HG03135 (cell line): ENCODE data around the gene KIF26A.

ENCODE experiments used
- ATAC-seq: cut with Tn5 transposase; IDR thresholded peaks from one replicate; pipeline ENCODE4 v1.9.1; 2021; ENCODE audit warnings: mild to moderate bottlenecking, moderate library complexity; ENCODE audit not compliant: unreplicated experiment

Gene KIF26A

DNA sequence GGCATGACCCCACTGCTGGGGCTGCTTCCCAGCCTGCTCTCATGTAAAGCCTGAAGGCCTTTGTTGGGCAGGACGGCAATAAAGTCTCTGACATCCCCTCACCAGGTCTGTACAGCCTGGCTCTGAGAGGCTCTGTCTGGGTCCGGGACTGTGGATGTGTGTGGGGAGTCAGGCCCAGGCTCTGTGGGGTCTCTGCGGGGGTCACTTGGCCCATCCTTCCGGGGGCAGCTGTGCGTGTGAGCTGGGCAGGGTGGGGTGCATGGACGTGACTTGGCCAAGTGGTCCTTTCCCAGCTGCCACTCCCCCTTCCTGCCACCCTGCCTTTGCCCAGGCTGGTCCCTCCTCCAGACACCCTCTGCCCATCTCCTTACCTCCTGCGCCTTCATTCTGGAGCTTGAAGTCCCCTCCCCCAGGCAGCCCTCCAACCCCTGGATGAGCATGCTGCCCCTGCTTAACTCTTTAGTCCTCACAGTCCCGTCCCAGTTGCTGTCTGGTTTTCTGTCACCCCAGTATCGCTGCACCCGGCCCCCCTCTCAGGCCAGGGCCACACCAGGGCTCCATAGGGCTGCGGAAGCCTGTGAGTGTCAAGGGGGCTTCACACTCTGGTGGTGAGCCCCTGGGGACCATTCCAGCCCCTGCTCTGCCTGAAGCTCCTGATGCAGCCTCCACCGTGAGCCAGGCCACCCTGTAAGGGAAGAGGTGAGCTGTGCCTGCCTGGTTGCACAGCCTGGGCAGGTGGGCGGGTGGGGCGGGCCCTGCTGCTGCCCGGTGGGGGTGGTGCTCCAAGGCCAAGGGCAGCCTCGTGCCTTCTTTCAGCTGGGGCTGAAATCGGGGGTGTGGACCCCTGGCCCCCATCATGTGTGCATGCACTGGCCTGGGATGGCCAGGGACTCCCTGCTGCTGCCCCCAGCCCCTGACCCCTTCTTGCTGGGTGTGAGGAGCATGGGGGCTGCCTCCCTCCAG, 25.5 kb upstream of the KIF26A start:
- no peak for ATAC-seq

GRCh38 chr14:104113631-104114420, 24.6 kb upstream of the KIF26A start:
- no peak for ATAC-seq

- ATAC-seq, result no peak
Observed at GRCh38 chr14:104114421-104115130, 23.8 kb upstream of the KIF26A start.

- no peak for ATAC-seq
Observed at GRCh38 chr14:104115131-104115600, 23.2 kb upstream of the KIF26A start.

DNA sequence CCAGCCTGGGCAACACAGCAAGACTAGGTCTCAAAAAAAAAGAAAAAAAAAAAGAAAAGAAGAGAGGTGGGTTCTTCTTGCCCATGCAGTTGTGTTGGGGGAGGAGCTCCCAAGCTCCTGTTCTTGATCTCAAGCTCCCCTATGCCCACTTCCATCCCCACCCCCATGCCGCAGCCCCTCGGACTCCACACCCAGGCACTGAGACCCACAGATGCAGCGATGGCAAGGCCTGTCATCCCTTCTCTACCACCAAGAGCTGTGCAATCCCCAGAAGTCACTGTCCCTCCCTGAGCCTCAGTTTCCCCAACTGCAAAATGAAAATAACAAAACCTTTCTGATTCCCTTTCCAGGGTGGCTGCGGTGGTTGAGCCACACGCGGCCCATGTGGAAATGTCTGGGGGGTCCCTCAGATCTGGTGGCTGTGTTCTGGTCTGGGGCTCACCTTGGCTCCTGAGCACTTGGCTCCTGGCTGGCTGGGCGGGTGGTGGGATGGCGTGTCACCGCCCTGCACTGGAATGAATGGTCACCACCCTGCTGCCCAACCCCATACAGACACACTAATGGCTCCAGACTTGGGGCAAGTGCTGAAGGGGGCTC, 22.6 kb upstream of the KIF26A start:
- no peak for ATAC-seq

DNA sequence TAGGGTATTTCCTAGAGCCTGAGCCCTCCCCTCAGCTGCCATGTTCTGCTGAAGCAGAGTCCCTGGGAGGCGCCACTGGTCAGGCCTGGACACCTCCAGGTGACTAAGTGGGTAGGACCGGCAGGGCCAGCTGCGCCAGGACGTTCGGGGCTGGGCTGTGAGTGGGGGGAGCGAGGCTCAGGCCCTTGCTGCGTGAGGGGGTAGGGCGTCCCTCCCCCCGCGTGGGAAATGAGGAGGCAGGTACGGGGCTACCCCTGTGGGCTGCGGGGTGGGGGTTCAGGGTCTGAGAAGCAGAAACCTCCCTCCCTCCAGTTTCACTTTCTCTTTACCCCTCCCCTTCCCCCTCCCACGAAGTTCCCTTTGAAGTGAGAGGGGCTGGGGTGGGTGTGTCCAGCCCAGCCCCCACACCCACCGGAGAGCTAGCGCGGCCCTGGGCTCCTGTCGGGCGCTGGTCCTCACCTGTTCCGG, 22.1 kb upstream of the KIF26A start:
- ATAC-seq, result no peak

DNA sequence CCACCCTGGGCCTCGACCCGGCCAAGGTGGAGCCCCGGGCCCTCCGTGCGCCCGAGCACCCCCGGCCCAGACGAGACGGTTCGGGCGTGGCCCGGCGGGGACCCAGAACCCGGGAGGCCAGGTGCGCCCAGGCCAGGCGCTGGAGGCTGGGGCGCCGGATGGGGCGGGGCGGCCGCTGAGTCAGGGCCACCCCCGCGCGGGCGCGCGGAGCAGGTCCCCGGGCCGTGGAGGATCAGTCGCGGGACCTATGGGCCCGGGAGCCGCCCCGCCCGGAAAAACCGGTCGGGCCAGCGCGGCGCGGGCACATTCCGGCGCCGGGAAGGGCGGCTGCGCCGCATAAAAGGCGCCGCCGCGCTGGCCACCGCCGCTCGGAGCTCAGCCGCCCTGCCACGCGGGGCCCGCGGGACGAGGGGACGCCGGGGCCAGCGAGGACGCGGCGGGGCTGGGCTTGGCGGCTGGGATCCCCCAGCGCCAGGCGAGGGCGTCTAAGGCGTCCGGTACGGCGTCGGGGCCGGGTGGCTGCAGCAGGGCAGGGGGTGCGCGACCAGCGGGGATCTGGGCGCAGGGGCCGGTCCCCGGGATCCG, 21.5 kb upstream of the KIF26A start:
- ATAC-seq, result no peak

GRCh38 chr14:104117341-104118005, 20.9 kb upstream of the KIF26A start:
- ATAC-seq, result no peak

GRCh38 chr14:104118006-104118844, 20.2 kb upstream of the KIF26A start:
- no peak for ATAC-seq

GRCh38 chr14:104119119-104119487, 19.3 kb upstream of the KIF26A start:
- no peak for ATAC-seq

GRCh38 chr14:104119488-104120251, 18.7 kb upstream of the KIF26A start:
- ATAC-seq, result no peak

- ATAC-seq, result no peak
Observed at GRCh38 chr14:104120281-104120741, 18.1 kb upstream of the KIF26A start.

DNA sequence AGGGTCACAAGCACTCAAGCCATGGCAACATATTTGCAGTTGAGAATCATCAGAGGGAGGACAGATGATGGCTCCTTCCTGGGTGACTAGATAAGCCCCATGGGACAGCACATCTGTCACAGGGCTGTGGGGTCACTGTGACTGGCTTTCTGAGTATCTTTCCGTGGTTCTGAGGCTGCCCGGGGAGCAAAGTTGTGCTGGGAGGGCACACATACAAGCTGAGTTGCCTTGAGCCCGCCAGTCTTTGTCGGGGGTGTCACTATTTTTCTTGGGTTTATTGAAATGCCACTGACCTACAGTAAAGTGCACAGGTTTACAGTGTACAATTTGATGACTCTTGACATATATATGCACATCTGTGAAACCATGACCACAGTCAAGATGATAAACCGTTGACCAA, 17.2 kb upstream of the KIF26A start:
- no peak for ATAC-seq

DNA sequence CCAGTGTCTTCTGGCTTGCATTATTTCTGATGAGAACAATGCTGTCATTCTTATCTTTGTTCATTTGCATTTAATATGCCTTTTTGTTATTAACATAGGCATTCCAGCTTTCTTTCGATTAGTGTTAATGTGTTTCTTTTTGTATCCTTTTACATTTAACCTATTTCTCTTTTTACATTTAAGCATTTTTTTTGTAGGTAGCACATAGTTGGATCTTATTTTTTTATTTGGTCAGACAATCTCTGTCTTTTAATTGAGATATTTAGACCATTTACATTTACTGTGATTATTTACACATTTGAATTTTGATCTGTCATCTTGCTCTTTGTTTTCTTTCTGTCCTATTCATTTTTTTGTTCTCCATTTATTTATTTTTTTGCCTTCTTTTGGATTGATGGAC, 14.5 kb upstream of the KIF26A start:
- ATAC-seq, result no peak

GRCh38 chr14:104125011-104125410, 13.4 kb upstream of the KIF26A start:
- ATAC-seq, result no peak

DNA sequence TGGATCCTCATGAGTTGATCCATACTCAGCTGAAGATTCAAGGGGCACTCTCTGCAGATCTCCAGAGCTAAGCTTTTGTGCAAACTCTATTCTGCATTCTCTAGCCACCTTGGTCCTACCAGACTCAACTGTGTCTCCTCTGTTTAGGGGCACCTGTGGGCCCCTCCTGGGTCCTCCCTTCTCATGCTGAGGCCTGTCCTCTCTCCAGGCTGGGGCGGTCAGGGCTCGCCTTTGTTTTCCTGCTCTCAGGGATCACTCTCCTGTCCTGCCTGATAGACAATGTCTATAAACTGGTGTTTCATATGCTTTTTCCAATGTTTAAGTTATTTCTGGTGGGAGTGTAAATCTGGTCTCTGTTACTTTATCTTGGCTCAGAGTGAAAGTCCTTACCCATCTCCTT, 11.6 kb upstream of the KIF26A start:
- no peak for ATAC-seq

GRCh38 chr14:104128981-104129380, 9.4 kb upstream of the KIF26A start:
- ATAC-seq, result no peak

DNA sequence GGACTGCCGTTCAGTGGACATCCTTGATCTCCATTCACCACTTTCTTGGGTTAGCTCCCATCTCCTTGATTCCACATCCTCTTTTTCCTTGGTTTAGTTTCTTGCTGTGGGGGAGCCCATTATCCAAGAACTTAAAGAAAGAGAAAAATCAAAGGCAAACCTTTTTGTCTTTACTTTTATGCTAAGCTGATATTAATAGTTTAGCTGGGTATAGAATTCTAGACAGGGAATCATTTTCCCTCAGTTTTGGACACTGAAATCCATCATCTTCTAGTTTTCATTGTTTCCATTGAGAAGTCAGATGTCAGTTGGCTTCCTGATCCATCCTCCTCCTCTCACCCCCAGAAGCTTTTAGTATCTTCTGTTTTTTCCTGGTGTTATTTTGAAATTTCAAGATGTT, 8.8 kb upstream of the KIF26A start:
- ATAC-seq, result no peak
